Stimulated activated CD4-positive, alpha-beta T cell treated with anti-CD3 and anti-CD28 coated beads, Interleukin-2, amount 100 ng/mL, for 48 hours (primary cell): Measurements from ENCODE around the gene C10orf95.
"Not testable (repeated sequence)": the region's sequence is repeated elsewhere in the genome, so short reads cannot be mapped to it uniquely, and the experiment has no call there.

Experiments
- DNase-seq, 2 donors: peaks; one replicate each; pipeline ENCODE4 v3.0.0-alpha.2; 2020

Gene C10orf95, protein sequence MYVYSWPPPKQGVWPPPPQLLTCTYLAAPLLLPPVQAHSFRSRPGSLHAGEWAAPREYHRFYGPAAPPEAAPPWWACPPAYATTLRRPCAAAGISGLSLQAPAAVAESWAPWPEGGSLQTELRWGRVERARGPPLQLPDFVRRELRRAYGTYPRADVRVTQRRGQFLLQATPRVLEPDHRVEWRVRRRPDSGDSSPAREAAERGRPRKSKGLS

DNA sequence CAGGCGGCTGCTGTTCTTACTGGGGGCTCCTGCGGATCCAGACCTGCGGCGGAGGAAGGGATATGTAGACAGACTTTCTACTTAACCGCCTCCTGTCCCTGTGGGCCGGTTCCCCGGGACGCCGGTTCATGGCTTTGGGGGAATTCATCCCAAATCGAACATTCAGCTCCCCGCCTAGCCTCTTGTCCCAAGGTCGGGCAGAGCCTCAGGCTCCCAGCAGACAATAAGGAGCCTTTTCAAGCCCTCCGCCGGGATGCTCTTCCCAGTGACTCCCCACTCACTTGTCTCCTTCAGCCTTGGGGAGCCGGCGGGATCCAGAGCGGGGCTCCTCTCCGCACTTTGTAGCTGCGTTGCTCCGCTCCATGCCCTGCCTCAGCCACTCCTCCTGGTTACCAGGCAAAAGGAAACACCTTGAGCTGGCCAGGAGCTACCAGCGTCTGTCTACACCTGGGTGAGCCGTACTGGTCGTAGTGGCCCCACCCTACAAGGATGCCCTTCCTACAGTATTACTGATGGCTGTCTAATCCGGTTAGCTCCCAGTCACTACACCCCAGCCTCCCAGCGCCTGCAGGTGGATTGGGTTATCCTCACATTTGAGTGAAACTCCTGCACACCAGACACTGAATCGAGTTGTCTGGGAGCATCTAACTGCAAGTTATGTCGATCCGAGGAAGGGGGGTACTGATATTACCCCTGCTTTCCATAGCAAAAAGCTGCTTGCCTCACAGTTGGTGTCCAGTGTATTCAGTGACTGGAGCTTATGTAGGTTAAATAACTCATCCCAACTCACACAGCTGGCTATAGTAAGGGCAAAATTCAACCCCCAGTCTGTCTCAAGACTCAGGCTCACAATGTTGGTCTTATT is at the start of gene C10orf95:
Gene C10orf95 (minus strand): TSS at position 439 of the 865 bp plus-strand sequence. CDS start 450 bp downstream, outside the sequence.
- DNase-seq, result no peak

DNA sequence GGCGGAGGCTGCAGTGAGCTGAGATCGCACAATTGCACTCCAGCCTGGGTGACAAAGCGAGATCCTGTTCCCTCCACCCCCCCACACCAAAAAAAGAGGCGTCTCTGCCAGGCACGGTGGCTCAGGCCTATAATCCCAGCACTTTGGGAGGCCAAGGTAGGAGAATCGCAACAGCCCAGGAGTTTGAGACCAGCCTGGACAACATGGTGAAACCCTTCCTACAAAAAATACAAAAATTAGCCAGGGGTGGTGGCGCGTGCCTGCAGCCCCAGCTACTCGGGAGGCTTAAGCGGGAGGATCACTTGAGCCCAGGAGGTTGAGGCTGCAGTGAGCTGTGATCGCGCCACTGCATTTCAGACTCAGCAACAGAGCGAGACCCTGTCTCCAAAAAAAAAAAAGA is 49.3 kb upstream of the C10orf95 start:
- DNase-seq, result not testable (repeated sequence)

DNA sequence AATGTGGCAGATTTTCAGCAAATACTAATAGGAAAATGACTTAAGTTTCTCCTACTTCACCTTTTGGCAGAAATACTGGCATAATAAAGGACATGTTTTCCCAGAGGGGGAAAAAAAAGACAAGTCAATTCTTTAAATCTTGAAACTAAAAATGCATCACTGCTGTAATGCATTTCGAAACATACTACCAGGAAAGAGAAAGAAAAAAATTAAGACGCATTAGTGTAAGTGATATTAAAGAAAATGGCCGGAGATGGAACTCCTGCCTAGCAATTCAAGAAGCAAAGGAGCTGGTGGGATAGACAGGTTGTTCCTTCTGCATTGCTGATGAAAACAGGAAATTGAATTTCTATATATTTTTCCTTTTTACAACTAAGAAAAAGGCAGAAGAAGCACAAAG is 48.0 kb upstream of the C10orf95 start:
- no peak for DNase-seq

DNA sequence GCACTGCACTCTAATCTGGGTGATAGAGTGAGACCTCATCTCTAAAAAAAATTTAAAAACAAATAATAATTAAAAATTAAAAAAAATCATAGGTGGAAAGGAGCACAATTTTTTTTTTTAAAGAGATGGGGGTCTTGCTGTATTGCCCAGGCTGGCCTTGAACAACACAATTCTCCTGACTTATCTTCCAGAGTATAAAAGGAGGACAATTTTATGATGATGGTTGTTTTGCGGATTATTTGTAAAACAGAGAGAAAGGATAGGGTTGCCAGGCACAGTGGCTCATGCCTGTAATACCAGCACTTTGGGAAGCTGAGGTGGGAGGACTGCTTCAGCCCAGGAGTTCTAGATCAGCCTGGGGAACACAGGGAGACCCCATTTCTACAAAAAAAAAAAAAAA is 46.2 kb upstream of the C10orf95 start:
- DNase-seq, result no peak

DNA sequence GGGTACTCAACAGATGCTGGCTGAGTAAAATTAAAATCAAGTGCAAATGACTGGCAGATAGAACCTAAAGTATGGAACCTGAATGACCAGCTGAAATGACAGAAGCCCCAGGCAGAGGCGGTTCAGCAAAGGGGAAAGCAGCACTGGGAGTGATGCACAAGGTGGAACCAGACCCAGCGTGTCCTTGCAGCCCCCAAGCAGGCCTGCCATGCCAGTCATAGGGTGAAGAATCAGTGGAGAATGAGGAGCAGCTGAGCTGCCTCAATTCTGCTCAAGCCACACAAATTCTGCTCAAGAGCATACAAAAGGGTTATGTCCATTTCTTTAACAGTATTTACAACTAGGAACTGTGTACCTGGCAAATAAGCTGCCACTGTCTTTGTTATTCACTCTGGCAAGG is 42.4 kb upstream of the C10orf95 start:
- no peak for DNase-seq

DNA sequence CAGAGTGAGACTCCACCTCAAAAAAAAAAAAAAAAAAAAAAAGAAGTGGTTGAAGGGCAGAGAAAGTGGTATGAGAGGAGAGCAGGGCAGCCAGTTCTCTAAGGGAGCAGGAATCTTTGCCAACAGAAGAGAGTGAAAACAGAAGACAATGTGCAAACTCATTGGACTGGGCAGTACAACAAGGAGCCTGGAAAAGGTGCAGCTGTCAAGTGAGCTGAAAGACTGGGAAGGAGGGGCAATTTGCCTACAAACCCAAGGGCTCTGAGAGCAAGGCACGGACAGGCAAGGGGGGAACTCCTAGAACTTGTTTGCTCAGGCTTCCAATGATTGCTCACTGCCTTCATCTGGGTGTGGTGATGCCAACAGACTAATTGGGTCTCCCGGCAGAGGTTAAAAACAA is 41.6 kb upstream of the C10orf95 start:
- no peak for DNase-seq

DNA sequence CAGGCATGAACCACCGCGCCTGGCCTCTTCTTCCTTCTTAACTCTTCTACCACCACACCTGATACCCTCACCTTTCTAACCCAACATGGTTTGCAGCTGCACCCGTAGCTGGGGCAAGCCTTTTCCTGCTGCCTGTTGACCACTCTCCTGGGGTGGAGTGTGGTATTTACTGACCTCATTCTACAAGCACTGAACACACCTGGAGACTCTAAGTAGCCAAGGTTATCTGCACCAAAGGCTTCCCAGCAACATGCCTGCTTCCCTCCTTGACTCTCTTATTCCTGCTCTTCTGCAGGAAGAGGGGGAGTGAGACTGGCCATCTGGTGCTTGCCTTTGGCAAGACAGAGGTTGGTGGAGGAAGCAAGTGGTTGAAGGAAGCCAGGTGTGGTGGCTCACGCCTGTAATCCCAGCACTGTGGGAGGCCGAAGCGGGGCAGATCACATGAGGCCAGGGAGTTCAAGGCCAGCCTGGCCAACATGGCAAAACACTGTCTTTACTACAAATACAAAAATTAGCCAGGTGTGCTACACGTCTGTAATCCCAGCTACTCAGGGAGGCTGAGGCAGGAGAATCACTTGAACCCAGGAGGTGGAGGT is 41.1 kb upstream of the C10orf95 start:
- DNase-seq, result no peak

DNA sequence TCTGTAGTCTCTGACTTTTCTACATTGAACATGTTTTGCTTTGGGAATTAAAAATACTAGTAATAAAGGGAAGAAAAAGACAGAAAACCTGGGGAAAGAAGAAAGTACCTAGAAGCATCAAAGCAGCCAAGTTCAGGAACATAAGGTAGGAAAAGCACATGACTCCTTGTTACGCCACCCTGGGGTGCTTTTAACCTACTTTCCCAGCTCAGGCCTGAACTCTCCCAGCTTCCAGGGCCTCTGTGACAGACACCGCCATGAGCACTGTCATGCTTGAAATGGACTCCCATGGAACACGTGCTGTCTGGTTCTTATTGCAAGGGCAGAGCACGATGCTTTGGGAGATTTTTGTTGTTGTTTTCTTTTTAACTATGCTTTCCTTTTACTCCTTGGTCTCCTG is 39.8 kb upstream of the C10orf95 start:
- no peak for DNase-seq

DNA sequence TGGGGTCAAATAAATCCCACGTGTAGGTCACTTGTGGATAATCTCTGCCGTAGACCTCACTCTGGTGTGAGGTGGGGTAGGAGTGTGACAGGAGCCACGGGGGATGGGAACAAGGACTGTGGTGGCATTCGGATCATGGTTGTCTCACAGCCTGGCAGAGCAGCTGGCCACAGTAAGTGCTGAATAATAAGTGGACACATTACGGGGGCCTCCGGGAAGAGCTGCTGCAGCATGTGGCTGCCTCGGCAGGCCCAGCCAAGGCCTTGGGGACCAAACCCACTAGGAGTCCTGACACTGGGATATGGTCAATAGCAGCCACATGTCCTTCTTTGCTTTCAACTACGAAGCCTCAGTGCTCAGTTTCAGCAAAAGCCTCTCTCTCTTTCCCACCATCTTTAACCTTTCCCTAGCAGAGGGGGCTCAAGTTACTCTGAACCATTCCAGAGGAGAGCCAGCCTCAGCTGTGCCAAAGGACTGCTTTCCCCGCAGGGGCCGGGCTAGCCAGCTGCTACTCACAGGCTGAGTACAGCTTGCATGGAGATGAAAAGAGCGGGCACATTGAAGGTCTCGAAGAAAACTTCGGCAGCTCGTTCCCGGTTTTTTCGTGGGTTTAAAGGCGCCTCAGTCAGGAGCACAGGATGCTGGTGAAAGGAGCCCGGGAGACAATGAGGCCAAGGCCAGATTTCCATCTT is 33.9 kb upstream of the C10orf95 start:
- no peak for DNase-seq

DNA sequence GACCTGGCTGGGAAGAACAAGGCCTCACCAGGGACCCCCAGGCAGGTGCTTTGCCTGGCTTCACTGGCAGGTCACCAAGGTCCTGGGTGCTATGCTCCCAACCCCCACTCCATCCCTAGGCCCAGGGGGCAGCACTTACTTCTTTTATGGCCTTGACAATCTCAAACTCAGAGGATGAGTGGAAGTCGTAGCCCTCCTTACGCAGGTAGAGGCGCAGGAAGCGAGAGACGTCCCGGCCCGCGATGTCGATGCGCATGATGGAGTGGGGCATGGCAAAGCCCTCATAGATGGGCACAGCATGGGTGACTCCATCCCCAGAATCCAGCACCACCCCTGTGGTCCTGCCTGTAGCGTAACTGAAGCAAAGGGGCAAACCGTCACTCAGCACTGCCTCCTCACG is 32.7 kb upstream of the C10orf95 start:
- no peak for DNase-seq

DNA sequence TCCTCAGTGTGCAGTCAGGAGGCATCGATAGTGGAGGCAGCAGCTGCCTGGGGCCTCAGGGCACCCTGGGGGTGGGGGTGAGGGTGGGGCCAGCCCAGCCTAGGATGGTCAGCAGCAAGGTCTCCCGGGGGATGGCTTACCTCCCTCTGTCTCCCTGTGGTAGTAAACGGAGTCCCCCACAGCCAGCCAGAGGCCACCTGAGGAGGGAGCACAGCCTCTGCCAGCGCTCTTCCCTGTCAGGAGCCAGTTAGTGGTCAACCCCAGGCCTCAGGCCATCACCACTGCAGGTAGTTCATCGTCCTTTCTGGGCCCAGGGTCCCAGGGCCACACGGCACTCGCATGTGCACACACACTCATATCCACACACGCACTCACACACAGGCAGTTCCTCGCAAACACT is 29.1 kb upstream of the C10orf95 start:
- DNase-seq, result no peak

DNA sequence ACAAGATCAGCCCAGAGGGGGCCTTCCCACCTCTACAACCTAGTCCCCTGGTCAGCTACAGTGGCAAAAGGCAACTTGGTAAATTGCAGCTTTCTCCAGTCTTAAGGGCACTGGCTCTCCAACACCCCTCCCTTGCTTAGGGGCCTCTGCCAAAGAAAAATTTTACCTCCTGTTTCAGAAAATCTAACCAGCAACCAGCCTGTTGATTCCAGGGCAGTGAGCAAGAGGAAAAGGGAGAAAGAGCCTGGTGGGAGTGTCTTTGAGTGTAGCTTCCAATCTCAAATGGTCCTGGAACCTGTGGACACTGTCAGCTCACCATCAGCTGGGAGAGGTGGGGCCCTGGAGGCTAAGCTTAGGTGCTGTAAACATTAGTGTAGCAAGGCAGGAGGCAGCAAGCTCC is 28.3 kb upstream of the C10orf95 start:
- DNase-seq, result no peak

DNA sequence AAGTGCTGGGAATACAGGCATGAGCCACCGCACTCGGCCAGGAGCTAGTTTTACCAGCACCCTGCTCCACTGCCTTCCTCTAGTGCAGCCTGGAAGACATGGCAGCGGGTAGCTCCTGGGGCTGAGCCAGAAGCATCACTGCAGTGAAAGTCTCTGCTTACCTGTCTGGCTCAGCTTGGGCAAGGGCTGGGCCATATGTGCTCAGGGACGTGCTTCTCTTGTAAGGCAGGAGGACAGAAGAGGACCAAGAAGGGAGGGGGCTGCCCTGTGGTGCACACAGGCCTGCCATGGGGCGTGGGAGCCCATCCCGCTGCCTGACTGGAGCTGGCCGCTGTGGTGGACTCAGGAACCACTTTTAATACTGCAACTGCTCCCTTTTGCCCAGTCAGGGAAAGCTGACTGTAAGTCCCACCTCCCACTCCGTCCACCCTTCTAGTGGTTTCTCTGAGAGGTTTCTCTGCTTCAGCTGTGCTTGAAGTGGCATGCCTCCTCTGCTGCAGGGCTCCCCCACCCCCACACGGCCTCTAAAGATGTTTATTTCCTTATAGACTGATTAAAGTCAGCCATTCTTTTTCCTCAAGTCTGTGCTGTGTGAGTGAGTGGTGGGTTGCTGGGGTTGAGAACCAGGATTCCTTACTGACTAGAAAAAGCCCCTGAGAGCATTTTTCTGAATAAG is 25.3 kb upstream of the C10orf95 start:
- no peak for DNase-seq

DNA sequence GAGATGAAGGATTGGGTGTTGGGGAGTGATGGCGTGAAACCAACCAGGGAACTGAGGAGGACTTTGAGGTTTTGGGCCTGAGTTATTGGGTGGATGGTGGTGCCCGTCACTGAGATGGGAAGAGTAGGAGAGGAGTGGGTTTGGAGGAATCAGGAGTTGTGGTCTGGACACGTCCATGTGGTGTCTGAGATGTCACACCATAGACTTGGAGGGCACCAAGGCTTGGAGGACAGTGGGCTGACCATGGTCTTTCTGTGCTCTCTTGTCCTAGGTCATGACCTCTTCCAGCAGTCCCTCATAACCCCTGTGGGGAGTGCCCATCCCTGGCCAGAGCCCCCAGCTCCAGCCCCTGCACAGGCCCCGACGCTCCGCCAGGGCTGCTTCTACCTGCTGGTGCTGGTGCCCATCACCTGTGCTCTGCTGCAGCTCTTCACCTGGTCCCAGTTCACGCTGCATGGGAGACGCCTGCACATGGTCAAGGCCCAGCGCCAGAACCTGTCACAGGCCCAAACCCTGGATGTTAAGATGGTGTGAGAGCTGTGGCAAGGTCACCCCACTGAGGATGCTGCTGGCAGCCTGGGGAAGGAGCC is 24.2 kb upstream of the C10orf95 start:
- no peak for DNase-seq

DNA sequence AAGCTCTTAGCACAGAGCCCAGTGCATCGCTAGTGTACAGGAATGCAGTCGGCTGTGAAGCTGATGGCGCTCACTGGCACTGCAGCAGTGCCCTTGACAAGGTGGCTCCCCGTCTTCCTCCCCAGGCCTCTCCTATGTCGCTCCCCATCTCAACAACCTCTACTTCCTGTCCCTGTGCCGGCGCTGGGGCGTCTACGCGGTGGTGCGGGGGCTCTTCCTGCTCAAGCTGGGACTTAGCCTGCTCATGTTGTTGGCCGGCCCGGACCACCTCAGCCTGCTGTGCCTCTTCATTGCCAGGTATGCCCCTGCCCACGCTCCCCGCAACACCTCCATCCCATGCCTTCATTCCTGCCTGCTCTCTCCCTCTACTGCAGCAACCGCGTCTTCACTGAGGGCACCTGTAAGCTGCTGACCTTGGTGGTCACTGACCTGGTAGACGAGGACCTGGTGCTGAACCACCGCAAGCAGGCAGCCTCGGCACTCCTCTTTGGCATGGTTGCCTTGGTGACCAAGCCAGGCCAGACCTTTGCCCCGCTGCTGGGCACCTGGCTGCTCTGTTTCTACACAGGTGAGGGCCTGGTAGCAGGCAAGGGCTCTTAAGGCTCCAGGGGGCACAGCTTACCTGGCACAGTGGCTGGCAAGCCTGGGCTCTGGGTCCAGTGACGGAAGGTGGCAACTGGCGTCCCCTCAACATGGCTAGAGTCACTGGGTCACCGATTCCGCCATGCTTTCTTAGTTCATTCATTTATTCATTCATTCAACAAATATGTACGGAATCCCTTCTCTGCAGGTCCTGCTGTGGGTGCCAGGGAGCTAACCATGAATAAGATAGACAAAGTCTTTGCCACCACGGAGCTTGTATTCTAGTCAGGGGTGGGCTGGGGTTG is 22.3 kb upstream of the C10orf95 start:
- no peak for DNase-seq

DNA sequence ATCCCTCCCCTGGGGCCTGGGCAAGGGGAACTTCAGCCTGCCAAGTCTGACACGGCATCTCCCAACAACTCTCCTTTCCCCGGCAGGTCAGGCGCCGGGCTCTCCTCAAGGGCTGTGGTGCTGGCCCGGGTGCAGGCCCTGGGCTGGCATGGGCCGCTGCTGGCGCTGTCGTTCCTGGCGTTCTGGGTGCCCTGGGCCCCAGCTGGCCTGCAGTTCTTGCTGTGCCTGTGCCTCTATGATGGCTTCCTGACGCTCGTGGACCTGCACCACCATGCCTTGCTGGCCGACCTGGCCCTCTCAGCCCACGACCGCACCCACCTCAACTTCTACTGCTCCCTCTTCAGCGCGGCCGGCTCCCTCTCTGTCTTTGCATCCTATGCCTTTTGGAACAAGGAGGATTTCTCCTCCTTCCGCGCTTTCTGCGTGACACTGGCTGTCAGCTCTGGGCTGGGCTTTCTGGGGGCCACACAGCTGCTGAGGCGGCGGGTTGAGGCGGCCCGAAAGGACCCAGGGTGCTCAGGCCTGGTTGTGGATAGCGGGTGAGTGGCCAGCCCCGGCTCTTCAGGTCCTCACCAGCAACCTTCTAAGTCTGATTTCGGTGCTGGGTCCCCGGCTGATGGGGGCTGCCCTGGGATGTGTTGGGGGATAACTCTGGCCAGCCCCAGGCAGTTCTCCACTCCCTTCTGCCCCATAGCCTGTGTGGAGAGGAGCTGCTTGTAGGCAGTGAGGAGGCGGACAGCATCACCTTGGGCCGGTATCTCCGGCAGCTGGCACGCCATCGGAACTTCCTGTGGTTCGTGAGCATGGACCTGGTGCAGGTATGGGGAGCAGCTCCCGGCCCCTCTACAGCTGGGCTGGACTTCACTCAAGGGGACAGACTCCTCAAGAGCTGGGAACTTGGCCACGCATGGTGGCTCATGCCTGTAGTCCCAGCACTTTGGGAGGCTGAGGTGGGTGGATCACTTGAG is 19.5 kb upstream of the C10orf95 start:
- no peak for DNase-seq

DNA sequence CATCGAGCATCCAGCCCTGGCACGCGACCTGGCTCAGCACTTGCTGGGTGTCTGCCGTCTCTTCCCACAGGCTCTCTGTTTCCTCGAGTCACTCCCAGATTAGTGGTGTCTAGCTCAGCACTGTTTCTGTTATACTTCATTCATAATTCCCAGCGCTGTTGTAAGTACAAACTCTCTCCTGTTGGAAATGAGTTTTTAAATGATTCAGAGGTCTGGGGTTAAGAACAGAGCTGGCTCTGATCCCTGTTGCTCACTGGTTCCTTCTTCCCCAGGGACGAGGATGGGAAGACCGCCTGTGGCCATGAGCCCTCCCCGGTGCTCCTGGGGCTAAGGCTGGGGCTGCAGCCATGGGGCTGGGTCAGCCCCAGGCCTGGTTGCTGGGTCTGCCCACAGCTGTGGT is 17.3 kb upstream of the C10orf95 start:
- no peak for DNase-seq

DNA sequence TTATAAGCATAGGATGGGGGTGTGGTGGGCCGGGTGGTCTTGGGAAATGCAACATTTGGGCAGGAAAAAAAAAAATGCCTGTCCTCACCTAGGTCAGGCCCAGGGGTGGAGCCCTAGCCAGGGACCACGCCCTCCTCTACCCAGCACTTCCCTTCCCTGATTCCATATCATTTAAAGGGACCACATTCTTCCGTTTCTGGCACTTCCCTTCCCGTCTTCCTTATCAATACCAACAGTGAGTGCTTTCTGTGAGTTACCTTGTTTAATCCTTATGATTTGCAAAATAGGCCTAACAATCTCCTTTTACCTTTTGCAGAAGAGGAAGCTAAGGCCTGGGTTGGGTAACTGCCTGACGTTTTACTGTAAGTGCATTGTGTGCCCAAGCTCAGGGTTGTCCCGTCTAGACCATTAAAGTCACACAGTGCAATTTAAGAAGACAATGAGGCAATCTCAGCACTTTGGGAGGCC is 16.7 kb upstream of the C10orf95 start:
- DNase-seq, result no peak

DNA sequence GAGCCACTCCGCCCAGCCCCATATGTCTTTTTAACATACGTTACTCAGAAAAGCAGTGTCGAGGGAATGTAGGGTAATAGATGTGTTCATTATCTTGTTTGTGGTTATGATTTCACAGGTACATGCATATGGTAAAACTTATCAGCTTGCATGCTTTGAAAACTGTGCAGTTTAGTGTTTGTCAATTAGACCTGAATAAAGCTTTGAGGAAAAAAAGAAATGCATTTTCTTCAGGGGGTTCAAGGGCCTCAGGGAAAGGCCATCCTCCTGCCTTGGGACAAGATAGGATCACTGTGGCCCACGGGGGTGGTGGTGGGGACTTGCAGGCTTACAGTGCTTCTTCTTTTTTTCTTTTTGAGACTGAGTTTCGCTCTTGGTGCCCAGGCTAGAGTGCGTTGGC is 16.0 kb upstream of the C10orf95 start:
- no peak for DNase-seq

DNA sequence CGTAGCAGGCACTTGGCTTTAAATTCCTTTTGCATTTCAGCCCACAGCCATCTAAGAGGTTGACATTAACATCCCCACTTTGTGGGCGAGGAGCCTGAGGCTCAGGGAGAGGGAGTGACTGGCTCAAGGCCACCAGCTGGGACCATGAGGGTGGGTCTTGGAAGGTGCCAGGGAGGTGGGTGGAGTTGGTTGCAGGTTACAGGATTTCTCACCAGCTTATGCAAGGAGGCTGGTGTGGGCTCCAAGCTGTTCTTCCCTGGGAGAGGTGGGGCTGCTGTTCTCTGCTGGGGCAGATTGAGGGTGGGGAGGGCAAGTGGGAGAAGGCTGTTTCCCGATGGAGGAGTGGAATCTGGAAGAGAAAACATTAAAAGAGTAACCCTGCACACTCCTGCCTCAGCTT is 14.1 kb upstream of the C10orf95 start:
- DNase-seq, result no peak
